MM.1S (cell line): ENCODE results near the gene ECE1.
"Not testable (repeated sequence)": the region's sequence is repeated elsewhere in the genome, so short reads cannot be mapped to it uniquely, and the experiment has no call there.

Source experiments
- DNase-seq: peaks from one replicate; pipeline ENCODE4 v3.0.0-alpha.2; 2015
- H2AFZ ChIP-seq: fragments of 300-600 bp; sonication (generic); 2 replicates; pipeline ENCODE4 v1.6.0; 2016; ENCODE audit warnings: antibody characterized with exemption, low read length
- H3F3A ChIP-seq: fragments of 300-600 bp; sonication (generic); 2 replicates; pipeline ENCODE4 v1.6.1; 2016; ENCODE audit warnings: mild to moderate bottlenecking, antibody characterized with exemption, low read length, moderate library complexity, mixed read lengths; ENCODE audit not compliant: insufficient read depth
- H3K27ac ChIP-seq: fragments of 300-600 bp; sonication (generic); 2 replicates; pipeline ENCODE4 v1.5.1; 2016; ENCODE audit warnings: mild to moderate bottlenecking, low read length
- H3K27me3 ChIP-seq: fragments of 300-600 bp; sonication (generic); replicated peaks from 2 replicates; pipeline ENCODE4 v1.6.0; 2016; ENCODE audit warnings: low read length; ENCODE audit not compliant: insufficient read depth
- H3K36me3 ChIP-seq: fragments of 300-600 bp; sonication (generic); replicated peaks from 2 replicates; pipeline ENCODE4 v1.6.1; 2016; ENCODE audit warnings: mild to moderate bottlenecking, low read length, mixed read lengths; ENCODE audit not compliant: insufficient read depth
- H3K4me1 ChIP-seq: fragments of 300-600 bp; sonication (generic); 2 replicates; pipeline ENCODE4 v1.6.1; 2016; ENCODE audit warnings: low read length, mixed read lengths
- H3K4me2 ChIP-seq: fragments of 300-600 bp; sonication (generic); 2 replicates; pipeline ENCODE4 v1.6.0; 2016; ENCODE audit warnings: low read depth, low read length
- H3K4me3 ChIP-seq: fragments of 300-600 bp; sonication (generic); 2 replicates; pipeline ENCODE4 v1.5.1; 2016; ENCODE audit warnings: low read length, mixed read lengths
- H3K79me2 ChIP-seq: fragments of 300-600 bp; sonication (generic); 2 replicates; pipeline ENCODE4 v1.6.1; 2016; ENCODE audit warnings: mixed run types, low read length, mixed read lengths
- H3K9ac ChIP-seq: fragments of 300-600 bp; sonication (generic); 2 replicates; pipeline ENCODE4 v1.6.1; 2016; ENCODE audit warnings: low read length, mixed read lengths
- H3K9me2 ChIP-seq: fragments of 300-600 bp; sonication (generic); replicated peaks from 2 replicates; pipeline ENCODE4 v1.6.1; 2016; ENCODE audit warnings: mild to moderate bottlenecking, low read length, mixed read lengths; ENCODE audit not compliant: insufficient read depth
- H3K9me3 ChIP-seq: fragments of 300-600 bp; sonication (generic); replicated peaks from 2 replicates; pipeline ENCODE4 v1.6.1; 2016; ENCODE audit warnings: mild to moderate bottlenecking, low read length, mixed read lengths; ENCODE audit not compliant: insufficient read depth
- H4K20me1 ChIP-seq: fragments of 300-600 bp; sonication (generic); 2 replicates; pipeline ENCODE4 v1.6.1; 2016; ENCODE audit warnings: mild to moderate bottlenecking, low read length, moderate library complexity, mixed read lengths; ENCODE audit not compliant: insufficient read depth
- CTCF ChIP-seq: fragments of 300-600 bp; sonication (generic); IDR thresholded peaks from 2 replicates; pipeline ENCODE4 v1.5.1; 2016; ENCODE audit warnings: antibody characterized with exemption, low read length, mixed read lengths
- EZH2 ChIP-seq: fragments of 300-600 bp; sonication (generic); optimal IDR thresholded peaks from 2 replicates; pipeline ENCODE3; 2017; ENCODE audit warnings: low read depth, mild to moderate bottlenecking, antibody characterized with exemption, low read length, mixed read lengths
- EZH2phosphoT487 ChIP-seq: fragments of 300-600 bp; sonication (generic); IDR thresholded peaks from 2 replicates; pipeline ENCODE4 v1.6.1; 2018; ENCODE audit warnings: antibody characterized with exemption, low read length

ECE1 gene

GRCh38 chr1:21212126-21212525, 78.1 kb downstream of the ECE1 start:
- H3K9ac ChIP-seq, result no peak overlapping the region
- no peaks in the 10 kb centered on the region for H3K4me1 ChIP-seq
- H2AFZ ChIP-seq, result no peak overlapping the region
- no peaks in the 10 kb centered on the region for H3K79me2 ChIP-seq
- no peak for TF ChIP-seq EZH2phosphoT487
- TF ChIP-seq CTCF, result no peak
- TF ChIP-seq EZH2, result no peak
- no peak overlapping the region for H3K27ac ChIP-seq
- H3K4me2 ChIP-seq, result no peak overlapping the region
- H3K36me3 ChIP-seq, result no peaks in the 10 kb centered on the region
- no peaks in the 10 kb centered on the region for H3K9me3 ChIP-seq
- no peak for DNase-seq
- no peaks in the 10 kb centered on the region for H3K27me3 ChIP-seq
- H4K20me1 ChIP-seq, result no peaks in the 10 kb centered on the region
- H3F3A ChIP-seq, result no peaks in the 10 kb centered on the region
- no peaks in the 10 kb centered on the region for H3K9me2 ChIP-seq
- H3K4me3 ChIP-seq, result no peak overlapping the region

GRCh38 chr1:21208137-21208700, 82.0 kb downstream of the ECE1 start:
- H3K27me3 ChIP-seq, H3K27ac ChIP-seq, H2AFZ ChIP-seq, H3F3A ChIP-seq, H3K9ac ChIP-seq, H3K4me3 ChIP-seq, H3K4me2 ChIP-seq, H3K9me3 ChIP-seq, H3K4me1 ChIP-seq, H3K9me2 ChIP-seq, H3K36me3 ChIP-seq, H4K20me1 ChIP-seq, H3K79me2 ChIP-seq, DNase-seq: not testable (repeated sequence)

GRCh38 chr1:21206117-21206516, 84.1 kb downstream of the ECE1 start:
- Histone ChIP-seq H3K27ac (no peak overlapping the region), H3K4me3 (no peak overlapping the region), H3K4me2 (no peak overlapping the region), H3K9ac (no peak overlapping the region), H4K20me1 (no peaks in the 10 kb centered on the region), H3K9me3 (no peaks in the 10 kb centered on the region), H3F3A (no peaks in the 10 kb centered on the region), H3K36me3 (no peaks in the 10 kb centered on the region), H3K79me2 (no peaks in the 10 kb centered on the region), H3K27me3 (no peaks in the 10 kb centered on the region), H2AFZ (no peak overlapping the region), H3K9me2 (no peaks in the 10 kb centered on the region), H3K4me1 (no peaks in the 10 kb centered on the region)
- DNase-seq, result no peak
- no peak for TF ChIP-seq EZH2phosphoT487
- no peak for TF ChIP-seq EZH2
- no peak for TF ChIP-seq CTCF

- Histone ChIP-seq H3F3A (no peaks in the 10 kb centered on the region), H3K4me1 (no peaks in the 10 kb centered on the region), H3K27me3 (no peaks in the 10 kb centered on the region), H3K79me2 (no peaks in the 10 kb centered on the region), H3K9me2 (no peaks in the 10 kb centered on the region), H3K36me3 (no peaks in the 10 kb centered on the region), H3K4me3 (no peak overlapping the region), H3K9ac (no peak overlapping the region), H3K9me3 (no peaks in the 10 kb centered on the region), H3K27ac (no peak overlapping the region), H3K4me2 (no peak overlapping the region), H2AFZ (no peak overlapping the region), H4K20me1 (no peaks in the 10 kb centered on the region)
- DNase-seq, result no peak
- no peak for TF ChIP-seq CTCF
Observed at GRCh38 chr1:21205416-21205815, 84.8 kb downstream of the ECE1 start.
